Skeletal muscle cell (primary cell): ENCODE results near the gene IGFBPL1.
"Not testable (repeated sequence)": the region's sequence is repeated elsewhere in the genome, so short reads cannot be mapped to it uniquely, and the experiment has no call there.

Experiments used
- DNase-seq: peaks from one replicate; pipeline ENCODE4 v3.0.0-alpha.2; 2010; ENCODE audit warnings: low read depth
- H3K4me3 ChIP-seq: 2 replicates; pipeline ENCODE4 v1.5.1; 2011; ENCODE audit warnings: low read depth, mild to moderate bottlenecking, control low read depth, low read length, moderate library complexity

The IGFBPL1 gene

DNA sequence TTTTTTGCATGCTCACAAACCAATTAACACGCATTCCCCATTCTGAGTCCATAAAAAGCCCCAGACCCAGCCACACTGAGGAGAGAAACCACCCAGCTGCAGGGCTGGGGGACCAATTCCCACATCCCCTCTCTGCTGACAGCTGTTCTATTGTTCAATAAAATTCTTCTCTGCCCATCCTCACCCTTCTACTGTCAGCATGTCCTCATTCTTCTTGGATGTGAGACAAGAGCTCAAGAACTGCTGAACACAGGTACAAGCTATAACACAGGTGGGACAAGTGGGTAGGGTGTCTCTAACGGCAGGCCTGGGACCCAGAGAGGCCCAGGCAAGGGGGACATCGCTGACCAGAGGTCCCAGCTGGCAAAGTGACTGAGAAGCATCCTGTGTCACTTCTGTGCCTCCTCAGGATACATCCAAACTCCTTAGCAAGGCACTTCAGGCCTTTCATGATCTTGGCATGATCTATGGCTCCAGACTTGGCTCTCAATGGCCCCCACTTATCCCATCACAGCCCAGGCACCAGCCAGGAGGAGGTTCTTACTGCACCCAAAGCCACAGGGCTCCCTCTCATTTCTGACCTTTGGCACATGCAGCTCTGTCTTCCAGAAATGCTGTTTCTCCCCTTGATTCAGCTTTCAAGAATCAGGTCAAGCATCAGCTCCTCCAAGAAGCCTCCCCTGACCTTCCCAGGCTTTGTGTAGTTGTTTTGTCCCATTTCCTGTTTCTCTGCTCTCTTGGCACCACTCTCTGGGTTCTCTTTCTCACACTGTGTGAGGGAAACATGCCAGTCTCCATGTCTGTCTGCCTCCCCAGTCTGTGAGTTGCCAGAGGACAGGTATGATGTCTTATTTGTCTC, 39.0 kb downstream of the IGFBPL1 start:
- no peak overlapping the region for H3K4me3 ChIP-seq
- DNase-seq = no peak

DNA sequence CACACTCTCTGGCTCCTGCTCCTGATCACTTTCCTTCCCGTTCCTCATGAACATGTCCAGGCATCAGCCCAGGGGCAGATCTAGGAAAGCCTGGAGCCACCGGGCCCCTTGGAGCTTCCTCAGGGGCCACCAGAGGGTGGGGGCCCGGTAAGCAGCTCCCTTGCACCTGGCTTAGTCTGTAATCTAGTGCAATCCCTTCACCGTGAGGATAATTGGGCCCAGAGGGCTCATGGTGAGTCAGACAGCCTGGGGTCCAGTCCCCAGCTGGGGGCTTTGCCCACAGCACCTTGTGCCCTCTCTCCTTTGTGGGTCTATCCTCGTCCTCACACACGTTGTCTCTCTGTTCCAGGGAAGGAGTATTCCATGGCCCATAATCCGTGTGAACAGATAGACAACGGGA, 42.1 kb downstream of the IGFBPL1 start:
- no peak overlapping the region for H3K4me3 ChIP-seq
- DNase-seq = no peak

DNA sequence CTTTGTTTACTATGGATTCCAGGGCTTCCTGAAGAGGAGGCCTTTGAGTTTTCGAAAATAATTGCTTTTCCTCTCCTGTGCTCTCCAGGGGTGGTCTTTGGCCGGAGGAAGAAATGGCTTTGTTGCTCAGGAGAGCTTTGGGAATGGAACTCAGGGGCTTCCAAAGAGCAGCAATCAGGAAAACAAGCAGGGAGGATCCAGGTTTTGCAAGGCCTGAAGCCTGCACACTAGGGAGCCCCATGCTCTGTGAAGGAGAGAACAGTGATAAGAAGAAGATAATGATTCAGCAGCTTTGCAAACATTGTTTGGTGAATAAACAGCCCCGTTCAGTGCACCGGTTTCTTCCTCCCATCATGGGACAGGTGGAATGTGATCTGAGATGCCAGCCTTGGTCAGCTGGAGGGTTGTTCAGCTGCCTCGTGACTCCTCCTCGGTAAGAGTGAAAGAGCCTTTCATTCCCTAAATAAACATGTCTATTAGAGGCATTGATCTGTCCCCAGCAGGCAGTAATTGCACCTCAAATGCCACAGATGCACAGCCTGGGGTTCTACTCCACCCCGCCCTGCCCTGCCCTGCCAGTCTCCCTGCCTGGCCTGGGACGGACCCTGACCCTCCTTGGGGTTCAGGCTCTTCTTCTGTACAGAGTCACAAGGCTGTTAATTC, 43.3 kb downstream of the IGFBPL1 start:
- H3K4me3 ChIP-seq = no peak overlapping the region
- DNase-seq = no peak

DNA sequence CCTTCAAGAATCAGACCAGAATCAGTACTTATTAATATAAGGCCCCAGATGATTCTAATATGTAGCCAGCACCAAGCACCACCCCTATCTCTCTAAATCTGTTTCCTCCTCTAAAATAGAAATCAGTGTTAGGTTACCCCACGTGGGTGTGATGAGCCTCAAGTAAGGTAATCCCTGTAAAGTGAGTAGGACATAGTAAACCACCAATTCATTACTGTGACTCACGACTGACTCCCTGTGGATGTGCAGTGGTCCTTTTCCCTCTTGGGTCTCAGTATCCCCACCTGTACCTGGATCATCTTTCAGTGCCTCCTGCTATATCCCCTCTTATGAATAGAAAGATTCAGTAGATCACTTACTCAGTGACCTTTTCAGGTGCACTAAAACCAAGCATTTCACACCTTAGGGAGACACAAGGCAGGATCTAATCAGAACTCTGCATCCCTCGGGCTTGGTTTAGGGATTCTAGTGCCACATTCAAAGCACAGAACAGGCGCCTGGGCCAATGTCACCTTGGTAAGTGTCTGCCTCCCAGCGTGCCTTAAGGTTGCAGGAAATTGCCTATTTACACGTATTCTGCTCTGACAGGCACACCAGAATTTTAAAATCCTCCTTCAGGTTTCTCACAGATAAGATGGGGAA, 43.9 kb downstream of the IGFBPL1 start:
- no peak for DNase-seq
- no peak overlapping the region for H3K4me3 ChIP-seq

DNA sequence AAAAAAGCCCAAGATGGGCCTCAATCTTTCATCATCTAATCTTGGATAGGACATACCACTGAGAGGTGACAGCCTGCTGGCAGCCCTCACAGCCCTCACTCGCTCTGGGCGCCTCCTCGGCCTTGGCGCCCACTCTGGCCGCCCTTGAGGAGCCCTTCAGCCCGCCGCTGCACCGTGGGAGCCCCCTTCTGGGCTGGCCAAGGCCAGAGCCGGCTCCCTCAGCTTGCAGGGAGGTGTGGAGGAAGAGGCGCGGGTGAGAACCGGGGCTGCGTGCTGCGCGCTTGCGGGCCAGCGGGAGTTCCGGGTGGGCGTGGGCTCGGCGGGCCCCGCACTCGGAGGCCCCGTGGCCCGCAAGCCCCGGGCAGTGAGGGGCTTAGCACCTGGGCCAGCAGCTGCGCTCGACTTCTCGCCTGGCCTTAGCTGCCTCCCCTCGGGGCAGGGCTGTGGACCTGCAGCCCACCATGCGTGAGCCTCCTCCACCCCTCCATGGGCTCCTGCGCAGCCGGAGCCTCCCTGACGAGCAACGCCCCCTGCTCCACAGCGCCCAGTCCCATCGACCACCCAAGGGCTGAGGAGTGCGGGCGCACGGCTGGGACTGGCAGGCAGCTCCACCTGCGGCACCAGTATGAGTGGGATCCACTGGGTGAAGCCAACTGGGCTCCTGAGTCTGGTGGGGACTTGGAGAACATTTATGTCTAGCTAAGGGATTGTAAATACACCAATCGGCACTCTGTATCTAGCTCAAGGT, 46.7 kb downstream of the IGFBPL1 start:
- H3K4me3 ChIP-seq = not testable (repeated sequence)

DNA sequence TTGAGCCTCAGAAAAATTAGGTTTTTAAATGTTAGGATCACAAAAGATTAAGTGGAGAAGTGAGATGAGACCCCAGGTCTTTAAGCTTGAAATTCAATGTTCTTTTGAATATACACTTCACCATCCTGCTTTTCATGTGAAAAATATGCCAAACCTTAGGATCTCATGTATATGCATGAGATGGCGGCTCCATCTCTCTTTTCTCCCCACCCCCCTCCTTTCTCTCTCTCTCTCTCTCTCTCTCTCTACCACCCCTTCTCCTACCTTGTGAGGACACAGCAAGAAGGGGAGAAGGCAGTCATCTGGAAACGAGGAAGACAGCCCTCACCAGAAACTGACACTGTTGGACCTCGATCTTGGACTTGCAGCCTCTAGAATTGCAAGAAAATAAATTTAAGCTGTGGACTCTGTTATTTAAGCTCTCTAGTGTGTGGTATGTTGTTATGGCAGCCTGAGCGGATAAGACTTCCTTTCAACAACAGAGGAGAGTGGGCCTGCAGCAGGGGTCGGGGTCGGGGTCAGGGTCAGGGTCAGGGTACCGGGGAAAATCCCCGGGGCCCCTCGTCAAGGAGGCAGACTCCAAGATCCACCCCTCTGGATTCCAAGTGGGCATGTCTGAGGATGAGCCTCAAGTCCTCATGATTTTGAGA, 48.1 kb downstream of the IGFBPL1 start:
- no peak overlapping the region for H3K4me3 ChIP-seq
- no peak for DNase-seq

More for the DNA sequence above, 46.7 kb downstream of the IGFBPL1 start:
- not testable (repeated sequence) for DNase-seq

DNA sequence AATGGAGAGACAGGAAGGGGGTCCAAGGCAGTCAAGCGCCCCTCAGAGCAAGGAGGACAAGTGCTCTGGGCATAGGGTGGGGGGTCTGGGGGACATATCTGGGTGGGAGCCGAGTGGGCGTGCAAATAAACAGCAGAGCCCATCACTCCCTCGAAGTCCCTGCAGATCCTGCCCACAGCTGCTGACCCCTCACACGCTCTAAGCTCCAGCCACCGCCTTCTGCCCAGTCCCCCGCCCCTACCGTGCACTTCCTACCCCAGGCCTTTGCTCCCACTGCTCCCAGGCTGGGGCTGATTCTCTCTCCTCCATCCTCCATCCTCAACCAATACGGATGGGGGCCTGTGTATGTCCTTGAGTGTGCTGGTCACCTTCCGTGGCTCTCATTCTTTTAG, 48.7 kb downstream of the IGFBPL1 start:
- no peak for DNase-seq
- no peak overlapping the region for H3K4me3 ChIP-seq

DNA sequence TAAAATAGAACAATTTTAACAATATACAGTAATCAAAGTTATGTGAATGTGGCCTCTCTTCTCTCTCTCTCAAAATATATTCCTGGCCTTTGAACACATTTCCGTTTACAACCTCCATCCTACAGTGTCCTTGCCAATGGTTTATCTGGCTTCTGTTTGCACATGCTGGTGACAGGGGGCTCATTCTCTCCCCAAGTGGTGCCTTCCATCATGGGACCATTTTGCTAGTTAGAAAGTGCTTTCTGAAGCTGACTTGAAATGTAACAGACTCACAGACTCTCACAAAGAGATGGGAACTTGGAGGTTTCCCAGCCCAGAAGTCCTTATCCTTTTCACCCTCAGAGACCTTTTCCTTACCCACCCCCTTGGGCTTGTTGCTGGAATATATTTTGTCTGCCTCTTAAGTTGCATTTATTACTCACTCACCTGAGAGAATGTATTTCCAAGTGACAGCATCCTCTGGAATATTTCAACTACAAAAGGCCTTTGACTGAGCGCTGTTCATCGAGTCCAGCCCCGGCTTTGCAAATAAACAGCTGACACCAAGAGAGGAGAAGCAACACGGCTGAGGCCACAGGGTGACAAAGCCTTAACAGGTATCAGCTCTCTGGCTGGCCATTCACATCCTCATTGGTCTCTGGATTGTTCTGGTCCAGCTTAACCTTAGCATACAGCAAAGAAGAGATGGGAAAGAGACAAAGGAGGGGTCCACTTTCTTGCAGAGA, 49.2 kb downstream of the IGFBPL1 start:
- no peak overlapping the region for H3K4me3 ChIP-seq
- no peak for DNase-seq

DNA sequence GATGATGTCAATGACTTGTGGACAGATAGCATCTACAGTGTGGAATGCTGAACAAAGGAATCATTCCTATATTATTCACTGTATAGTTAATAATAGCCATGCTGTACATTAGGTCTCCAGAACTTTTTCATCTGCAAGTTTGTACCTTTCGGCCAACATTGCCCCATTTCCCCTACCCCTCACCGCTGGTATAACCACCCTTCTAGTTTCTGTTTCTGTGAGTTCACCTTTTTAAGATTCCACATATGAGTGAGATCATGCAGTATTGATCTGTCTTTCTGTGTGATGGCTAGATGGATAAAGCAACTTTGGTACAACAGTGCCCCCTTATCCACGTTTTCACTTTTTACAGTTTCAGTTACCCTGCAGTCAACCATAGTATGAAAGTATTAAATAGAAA, 50.6 kb downstream of the IGFBPL1 start:
- DNase-seq = no peak
- no peak overlapping the region for H3K4me3 ChIP-seq

DNA sequence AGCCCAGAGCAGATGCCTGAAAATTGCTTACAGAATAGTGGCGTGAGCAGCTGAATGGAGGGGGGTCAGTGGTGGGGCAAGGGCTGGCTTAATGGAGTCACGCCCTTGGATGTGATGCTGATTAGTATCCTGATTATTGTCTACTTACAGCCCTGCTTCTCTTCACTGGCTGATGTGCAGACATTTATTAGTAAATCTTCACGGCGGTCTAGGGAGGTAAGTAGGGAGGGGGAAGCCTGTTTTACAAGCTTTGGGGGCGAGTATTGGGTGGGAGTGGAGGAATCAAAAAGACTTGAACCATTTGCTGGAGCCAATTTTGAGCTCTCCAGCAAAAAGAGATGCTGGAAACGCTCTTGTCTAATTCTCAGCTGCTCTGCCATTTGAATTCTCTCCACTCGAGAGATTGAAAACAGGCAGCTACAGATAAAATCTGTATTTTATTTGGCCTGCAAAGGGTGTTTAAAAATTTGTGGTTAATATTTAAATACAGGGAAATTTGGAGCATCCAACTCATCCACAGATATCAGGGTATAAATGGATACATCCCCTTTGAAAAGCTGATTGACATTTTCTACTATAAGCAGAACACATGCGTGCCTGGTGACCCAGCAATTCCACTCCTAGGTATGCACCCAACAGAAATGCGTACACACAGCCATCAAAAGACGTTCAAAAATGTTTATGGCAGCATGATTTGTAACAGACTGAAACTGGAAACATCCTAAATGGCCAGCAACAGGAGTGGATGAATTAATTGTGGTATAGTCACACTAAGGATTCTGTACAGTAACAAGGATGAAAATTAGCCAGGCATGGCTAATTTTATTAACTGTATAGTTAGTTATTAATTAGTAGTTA, 51.3 kb downstream of the IGFBPL1 start:
- no peak overlapping the region for H3K4me3 ChIP-seq
- no peak for DNase-seq

DNA sequence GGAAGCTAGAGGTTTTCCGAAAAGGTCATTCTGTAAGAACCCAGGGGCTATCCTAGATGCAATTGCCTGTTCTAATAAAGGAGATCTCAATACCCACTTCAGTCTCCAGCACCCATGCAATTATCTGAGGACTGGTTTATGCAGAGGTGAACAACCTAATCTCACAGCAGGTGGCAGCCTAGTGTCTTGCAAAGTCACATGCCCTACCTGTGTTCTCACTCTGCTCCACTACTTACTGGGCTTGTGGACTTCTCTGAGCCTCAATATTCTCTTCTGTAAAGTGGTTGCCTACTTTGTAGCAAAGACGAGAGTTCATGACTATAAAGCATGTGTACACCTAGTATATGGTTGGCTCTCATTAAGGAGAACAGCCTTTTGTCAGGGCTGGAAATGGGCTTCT, 52.8 kb downstream of the IGFBPL1 start:
- no peak for DNase-seq
- no peak overlapping the region for H3K4me3 ChIP-seq

DNA sequence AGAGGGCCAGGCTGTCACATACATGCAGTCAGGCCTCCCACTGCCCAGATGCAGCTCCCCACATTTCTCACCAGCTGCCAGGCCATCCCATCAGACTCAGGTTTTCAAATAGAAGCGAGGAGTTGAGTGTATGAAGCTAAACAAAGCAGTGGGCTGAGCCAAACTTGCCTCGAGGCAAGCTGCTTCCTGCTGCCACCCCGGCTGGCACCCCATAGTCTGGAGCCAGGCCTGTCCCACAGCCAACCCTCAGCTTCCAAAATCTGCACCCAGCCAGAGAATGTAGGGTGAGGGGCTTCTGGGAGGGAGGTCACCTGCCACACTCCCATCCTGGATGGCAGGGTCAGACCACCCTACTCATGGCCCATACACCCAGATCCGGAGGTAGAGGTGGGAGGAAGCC, 54.1 kb downstream of the IGFBPL1 start:
- H3K4me3 ChIP-seq = no peak overlapping the region
- no peak for DNase-seq

DNA sequence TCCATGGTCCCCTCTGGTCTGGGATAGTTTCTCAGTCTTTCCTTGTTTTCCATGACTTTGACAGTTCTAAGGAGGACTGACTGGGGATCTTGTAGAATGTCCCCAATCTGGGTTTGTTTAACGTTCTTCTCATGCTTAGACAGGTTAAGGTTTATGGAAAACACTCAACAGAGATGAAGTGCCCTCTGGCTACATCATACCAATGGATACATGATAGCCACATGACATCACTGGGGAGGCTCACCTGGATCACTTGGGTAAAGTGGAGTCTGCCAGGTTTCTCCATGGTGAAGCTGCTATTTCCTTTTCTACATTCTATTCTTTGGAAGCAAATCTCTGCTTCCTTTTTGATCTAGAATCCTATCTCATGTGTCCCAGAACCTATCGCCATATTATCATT, 55.5 kb downstream of the IGFBPL1 start:
- no peak overlapping the region for H3K4me3 ChIP-seq
- DNase-seq = no peak

DNA sequence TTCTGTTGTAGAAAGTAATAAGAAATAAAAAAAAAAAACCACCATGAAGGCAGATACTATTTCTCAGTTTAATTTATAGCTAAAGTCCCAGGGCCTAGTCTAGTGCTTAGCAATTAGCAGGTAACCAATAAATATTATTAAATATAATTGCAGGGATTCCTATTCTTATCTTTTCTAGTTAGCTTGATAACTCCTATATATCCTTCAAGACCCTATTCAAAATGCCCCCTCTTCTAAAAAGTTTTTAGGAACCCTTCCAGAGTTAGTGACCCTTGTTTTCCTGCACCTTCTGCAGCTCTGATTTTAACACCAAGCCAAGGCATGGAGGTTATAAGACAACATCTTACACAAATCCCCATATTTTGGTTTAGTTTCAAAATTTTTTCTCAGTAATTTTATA, 56.4 kb downstream of the IGFBPL1 start:
- DNase-seq = no peak
- H3K4me3 ChIP-seq = no peak overlapping the region

DNA sequence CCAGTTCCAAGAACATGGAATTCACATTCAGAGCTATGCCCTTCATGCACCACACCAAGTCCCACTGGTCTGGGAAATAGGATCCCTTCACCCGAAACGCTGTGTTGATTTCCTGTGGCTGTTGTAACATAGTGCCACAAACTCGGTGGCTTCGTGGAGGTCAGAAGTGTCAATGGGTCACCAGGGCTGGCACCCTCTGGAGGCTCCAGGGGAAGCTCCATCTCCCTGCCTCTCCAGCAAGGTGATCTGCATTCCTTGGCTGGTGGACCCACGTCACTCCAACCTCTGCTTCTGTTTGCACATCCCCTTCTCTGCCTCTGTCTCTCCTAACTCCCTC, 60.7 kb downstream of the IGFBPL1 start:
- H3K4me3 ChIP-seq = no peak overlapping the region
- DNase-seq = no peak

DNA sequence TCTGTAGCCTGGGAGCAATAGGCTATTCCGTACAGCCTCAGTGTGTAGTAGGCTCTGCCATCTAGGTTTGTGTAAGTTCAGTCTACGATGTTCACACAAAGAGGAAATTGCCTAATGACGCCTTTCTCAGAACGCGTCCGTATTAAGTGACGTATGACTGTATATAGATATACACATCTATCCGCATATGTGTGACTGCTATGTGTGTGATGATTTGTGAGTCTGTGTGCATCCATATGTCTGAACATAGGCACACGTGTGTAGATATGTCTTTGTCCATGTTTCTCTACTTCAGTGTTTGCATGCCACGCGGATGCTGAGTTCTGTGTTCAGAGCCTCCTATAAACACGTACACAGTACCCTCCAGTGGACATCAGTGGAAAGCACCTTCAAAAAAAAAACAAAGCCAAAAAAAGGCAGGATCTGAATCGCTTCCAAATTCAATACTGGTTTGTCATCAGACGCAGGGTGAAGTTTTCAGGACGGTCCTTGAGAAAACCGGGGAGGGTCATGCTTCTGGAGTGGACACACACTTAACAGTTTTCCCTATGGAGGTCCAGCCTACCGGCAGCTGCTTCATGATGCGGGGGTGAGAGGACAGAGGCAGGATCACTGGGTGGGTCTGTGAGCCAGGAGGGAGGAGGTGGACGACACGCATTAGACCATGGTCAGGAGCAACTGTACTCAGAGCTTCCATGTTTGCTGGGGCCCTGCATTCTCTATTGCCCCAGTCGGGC, 61.2 kb downstream of the IGFBPL1 start:
- DNase-seq = peak; percentile 57
- H3K4me3 ChIP-seq = no peak overlapping the region

DNA sequence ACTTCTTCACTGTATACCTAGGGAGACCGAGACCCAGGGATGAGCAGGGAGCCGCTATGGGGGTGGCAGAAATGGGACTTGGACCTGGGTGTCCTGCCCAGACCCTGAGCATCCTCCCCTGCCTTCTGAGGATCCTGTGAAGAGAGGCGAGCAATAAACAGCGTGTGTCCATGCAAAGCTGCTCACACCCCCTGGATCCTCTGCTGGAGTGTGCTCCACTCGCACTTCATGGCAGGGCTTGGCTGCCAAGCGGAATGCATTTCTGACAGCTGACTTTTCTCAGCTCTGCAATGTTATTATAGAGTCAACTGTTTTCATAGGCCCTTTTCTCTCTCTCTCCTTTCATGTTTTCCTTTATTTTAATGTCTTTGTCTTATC, 62.8 kb downstream of the IGFBPL1 start:
- no peak for DNase-seq
- H3K4me3 ChIP-seq = no peak overlapping the region
